ENCODE measurements around the gene CDT1.
"Not testable (repeated sequence)": the region's sequence is repeated elsewhere in the genome, so short reads cannot be mapped to it uniquely, and the experiment has no call there.

The CDT1 gene

DNA sequence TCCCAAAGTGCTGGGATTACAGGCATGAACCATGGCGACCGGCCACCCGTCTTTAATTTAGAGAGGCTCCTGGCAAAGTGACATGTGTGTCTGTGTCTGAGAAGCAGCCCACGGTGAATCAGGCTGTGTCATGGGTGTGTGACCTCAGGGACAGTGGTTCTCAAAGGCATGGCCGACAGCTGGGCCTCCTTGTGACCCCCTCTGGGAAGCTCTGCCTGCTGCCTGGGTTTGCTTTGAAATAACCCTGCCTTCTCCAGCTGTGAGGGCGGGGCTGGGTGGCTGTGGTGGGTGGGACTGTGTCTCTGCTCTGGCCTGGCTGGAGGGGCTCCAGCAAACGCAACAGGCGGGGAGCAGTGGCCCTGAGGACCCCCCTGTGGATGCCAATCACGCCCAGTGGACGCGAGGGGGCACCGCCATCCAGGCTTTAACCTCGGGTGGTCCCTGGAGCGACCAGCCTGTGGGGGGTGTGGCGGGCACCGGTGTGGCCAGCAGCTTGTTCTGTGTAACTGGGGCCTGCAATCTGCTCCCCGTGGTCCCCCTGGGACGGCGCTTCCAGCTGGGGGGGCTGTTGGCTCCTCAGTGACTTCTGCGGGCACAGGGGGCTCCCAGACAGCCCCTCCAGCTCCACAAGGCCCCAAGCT, 16.9 kb downstream of the CDT1 start:
- no peak for DNase-seq

- no peak for DNase-seq
Observed at GRCh38 chr16:88821168-88821850, 17.7 kb downstream of the CDT1 start.

- DNase-seq = no peak
Observed at GRCh38 chr16:88822281-88823040, 18.9 kb downstream of the CDT1 start.

DNA sequence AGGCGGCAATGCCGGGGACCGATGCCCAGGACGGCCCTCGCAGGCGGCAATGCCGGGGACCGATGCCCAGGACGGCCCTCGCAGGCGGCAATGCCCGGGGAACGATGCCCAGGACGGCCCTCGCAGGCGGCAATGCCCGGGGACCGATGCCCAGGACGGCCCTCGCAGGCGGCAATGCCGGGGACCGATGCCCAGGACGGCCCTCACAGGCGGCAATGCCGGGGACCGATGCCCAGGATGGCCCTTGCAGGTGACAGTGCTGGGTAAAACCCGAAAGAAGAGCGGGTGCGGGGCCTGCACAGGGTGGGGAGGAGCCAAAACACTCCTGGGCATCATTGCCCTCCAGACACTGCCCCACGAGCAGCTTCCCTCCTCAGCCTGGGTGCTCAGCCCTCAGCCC, 20.1 kb downstream of the CDT1 start:
- DNase-seq = not testable (repeated sequence)

DNA sequence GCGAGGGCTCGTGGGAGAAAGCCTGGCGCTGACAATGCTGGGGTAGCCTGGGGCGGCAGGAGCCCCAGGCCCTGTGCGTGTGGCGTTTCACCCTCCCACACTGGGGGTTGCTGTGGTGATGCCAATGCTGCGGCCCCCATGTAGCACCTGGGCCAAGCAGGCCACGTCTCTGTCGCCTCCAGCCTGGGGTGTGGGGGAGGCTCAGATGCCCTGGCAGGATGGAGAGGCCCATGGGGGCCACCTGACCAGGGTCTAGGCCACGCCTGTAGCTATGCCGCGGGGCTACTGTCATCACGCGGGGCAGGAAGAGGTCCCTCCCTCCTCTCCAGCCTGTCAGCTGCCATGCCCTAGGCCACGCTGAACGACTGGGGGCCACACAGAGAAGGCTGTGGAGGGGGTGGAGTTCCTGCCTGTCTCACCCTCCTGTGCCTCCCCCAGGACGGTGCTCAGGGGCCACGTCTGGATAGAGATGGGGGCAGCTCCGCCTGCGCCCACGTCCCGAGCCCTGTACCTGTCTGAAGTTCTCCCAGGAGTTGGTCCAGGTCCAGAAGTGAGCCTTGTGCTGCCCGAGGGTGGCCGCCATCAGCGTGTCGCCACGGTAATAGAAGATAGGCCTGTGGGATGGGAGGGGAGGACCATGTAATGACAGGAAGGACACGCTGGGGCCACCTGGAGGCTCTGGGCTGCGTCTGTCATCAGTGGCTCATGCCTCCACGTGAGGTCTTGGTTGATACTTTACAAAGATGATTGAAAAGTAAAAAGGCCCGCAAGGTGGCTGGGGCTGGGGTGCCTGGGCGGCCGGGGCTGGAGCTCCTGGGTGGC, 20.9 kb downstream of the CDT1 start:
- DNase-seq = no peak

- no peak for DNase-seq
Observed at GRCh38 chr16:88825146-88825545, 21.6 kb downstream of the CDT1 start.

DNA sequence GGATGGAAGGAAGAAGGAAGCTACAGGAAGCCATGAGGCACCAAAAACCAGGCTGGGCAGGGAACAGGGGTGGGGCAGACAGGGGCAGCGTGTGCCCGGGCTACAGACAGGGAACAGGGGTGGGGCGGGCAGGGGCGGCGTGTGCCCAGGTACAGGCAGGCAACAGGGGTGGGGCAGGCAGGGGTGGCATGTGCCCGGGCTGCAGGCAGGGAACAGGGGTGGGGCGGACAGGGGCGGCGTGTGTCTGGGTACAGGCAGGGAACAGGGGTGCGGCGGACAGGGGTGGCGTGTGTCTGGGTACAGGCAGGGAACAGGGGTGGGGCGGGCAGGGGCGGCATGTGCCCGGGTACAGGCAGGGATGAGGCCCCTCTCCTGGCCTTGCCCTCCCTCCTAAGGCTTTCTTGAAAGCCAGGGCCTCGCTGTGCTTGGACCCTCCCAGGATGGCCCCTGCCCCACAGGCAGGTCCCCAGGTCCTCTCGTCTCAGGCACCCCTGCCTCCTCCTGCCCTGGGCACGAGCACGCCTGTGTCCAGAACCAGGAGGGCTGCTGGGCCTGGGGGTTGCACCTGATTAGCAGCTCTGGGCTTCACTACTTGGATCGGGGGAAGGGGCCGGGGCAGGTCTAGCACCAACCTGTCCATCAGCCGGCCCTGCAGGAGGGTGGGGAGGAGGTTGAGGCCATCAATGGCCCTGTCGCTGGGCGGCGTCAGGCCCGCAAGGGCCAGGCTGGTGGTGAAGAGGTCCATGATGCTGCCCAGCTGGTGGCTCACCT, 22.7 kb downstream of the CDT1 start:
- no peak for DNase-seq

DNA sequence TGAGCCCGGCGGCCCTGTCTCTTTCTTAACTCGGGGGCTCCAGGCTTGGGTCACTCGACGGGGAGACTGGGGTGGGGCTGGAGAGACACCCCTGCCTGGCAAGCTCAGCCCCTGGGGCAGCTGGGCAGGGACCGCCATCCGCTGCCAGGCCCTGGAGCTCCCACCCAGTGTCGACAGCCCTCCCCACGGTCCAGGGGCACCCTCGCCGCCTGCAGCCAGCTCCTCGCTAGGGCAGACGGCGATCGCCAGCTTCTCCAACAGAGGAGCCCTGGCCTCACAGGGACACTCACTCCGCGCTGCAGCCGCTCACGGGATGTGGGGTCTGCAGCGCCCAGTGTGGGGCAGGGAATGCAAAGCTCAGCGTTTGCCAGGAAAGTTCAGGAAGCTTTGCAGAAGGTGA, 24.1 kb downstream of the CDT1 start:
- DNase-seq = no peak

GRCh38 chr16:88828711-88829110, 25.1 kb downstream of the CDT1 start:
- no peak for DNase-seq

- no peak for DNase-seq
Observed at GRCh38 chr16:88830258-88830657, 26.7 kb downstream of the CDT1 start.

- DNase-seq = no peak
Observed at GRCh38 chr16:88830783-88831182, 27.2 kb downstream of the CDT1 start.

DNA sequence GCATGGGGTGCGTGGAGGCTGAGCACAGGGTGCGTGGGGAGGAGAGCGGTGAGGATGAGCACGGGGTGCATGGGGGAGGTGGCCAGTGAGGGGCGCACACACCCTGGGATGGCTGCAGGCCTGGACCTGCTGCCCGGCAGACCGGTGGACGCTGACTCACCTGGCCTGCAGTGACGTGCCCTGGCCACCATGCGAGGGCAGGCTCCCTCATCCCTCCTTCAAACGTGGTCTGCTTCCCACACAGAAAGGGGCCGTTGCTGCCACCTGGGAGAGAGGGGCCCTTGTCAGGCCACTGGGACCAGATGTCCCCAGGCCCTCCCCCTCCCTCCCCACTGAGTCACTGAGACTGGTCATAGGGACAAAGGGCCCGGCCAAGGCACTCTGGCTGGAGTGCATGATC, 28.2 kb downstream of the CDT1 start:
- no peak for DNase-seq

DNA sequence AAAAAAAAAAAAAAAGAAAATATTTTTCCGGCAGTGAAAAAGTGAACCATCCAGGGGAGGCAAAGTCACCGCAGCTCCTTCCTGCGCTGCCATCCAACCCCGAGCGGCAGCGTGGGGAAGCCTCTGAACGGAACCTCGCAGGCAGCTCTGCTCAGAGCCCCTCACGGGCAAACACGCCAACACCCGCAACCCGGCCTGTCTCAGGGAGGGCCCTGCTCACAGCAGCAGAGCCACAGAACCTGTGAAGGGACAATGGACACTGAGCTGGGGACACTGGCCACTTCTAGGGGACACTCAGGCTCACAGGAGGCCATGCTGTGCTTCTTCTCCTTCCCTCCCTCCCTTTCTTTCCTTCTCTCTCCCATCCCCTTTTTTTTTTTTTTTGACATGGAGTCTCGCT, 29.5 kb downstream of the CDT1 start:
- no peak for DNase-seq

GRCh38 chr16:88834670-88835069, 31.1 kb downstream of the CDT1 start:
- DNase-seq = no peak

- DNase-seq = no peak
Observed at GRCh38 chr16:88835383-88835782, 31.8 kb downstream of the CDT1 start.

DNA sequence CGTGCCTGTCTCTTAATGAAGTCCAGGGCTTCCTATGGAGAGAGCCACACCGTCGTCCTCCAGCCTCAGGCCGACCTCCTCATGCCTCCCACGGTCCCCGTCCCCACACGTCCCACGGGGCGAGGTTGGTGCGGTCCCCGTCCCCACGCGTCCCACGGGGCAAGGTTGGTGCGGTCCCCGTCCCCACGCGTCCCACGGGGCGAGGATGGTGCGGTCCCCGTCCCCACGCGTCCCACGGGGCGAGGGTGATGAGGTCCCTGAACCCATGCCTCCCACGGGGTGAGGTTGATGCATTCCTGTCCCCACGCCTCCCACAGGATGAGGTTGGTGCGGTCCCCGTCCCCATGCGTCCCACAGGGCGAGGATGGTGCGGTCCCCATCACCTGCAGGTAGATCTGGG, 32.2 kb downstream of the CDT1 start:
- no peak for DNase-seq

DNA sequence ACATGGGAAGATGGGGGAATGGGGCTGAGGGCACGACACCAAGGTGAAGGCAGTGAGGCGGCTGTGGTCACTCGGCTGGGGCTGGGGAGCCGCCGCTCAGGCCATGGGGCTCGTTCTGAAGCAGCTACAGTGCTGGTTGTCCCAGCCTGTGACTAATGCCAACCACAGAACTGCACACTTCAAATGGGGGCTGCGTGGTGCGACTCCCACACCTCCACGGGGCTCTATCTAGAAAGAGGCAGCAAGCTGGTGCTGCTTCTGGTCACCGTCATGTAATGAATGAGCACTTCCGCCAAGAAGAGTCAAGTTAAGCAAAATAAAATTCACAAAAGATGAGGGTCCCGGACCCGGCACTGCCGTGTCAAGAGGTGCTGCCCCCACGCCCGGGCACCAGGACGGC, 33.2 kb downstream of the CDT1 start:
- no peak for DNase-seq

DNA sequence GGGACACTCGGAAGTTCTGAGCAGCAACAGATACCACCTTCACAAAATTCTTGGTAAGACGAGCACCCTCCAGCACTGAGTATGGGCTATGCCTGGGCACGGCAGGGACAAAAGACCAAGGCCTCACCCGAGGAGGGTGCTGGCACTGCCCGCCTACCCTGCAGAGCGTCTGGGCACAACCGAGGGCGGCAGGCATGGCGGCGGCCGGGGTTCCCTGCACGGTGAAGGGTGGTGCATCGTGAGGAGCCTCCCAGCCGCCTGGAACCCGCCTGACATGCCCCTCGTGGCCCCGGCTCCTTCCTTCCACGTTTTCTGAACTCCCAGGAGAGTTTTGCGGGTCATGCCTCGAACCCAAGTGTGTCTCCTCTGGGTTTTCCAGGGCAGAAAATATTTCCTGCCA, 34.2 kb downstream of the CDT1 start:
- DNase-seq = no peak

- no peak for DNase-seq
Observed at GRCh38 chr16:88838566-88838965, 35.0 kb downstream of the CDT1 start.

GRCh38 chr16:88839026-88839529, 35.5 kb downstream of the CDT1 start:
- DNase-seq = no peak

DNA sequence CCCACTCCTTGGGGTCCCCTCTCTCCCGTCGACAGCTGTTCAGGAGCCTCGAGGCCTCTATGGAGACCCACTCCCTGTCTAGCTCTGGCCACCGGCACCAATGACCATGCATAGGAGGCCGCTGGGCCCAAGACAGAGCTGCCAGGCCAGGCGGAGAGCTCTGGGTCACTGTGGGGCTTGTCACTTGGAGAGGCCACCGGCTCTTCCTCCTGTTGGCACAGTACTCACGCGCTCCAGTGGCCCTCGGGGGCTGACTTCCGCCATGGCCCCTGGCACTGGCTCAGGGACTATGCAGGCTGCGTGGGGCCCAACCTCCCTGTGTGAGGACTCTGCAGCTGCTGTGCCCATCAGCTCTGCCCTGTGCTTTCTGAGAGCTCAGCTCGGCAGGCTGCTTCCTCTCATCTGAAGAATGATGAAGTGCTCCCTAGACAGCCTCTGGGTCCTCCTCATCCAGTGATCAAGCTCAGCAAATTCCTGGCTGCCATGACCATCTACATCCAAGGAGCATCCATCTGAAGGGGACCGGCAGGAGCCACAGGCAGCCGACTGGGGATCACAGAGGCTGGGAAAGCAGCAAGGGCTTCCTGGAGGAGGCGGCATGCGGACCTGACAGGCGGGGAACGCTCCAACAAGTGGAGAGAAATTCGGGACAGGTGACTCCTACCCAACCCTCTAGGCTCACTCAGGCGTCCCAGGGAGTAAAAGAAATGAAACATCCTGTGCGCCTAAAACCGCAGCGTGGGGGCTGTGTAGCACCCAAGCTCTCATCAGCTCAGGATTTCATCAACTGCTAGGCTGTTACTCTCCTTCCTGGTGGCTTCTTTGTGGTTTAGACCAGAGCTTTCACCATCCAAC, 36.4 kb downstream of the CDT1 start:
- no peak for DNase-seq
